Measurements from ENCODE around the gene CFAP210. TPM values are rescaled to one million over a fixed set of nuclear protein-coding genes. Genes with fewer than 3 reads are reported as not detected.
"Not testable (repeated sequence)": the region's sequence is repeated elsewhere in the genome, so short reads cannot be mapped to it uniquely, and the experiment has no call there.

CFAP210 gene
- total RNA-seq, 1 donor from 2014 or later, result 1.4 TPM

- Mint-ChIP-seq H3K27ac (no peak overlapping the region), H3K27me3 (no peaks in the 10 kb centered on the region), H3K4me1 (ENCODE audit: unreplicated experiment) (no peaks in the 10 kb centered on the region), H3K9me3 (peaks cover 6% of the 10 kb centered on the region), H3K36me3 (peaks cover 61% of the 10 kb centered on the region), H3K4me3 (no peak overlapping the region)
- no peak for DNase-seq (ENCODE audit: extremely low spot score, unreplicated experiment)
- no peak for TF ChIP-seq CTCF (conservative IDR thresholded peaks at IDR 0.05)
Observed at GRCh38 chr2:169620509-169620908, 73.7 kb downstream of the CFAP210 start.

- DNase-seq (ENCODE audit: extremely low spot score, unreplicated experiment), result no peak
- H3K9me3 Mint-ChIP-seq, result peaks cover 9% of the 10 kb centered on the region
- no peak for TF ChIP-seq CTCF (conservative IDR thresholded peaks at IDR 0.05)
- H3K27me3 Mint-ChIP-seq, result no peaks in the 10 kb centered on the region
- no peaks in the 10 kb centered on the region for H3K4me1 Mint-ChIP-seq (ENCODE audit: unreplicated experiment)
- H3K36me3 Mint-ChIP-seq, result peaks cover 66% of the 10 kb centered on the region
- H3K27ac Mint-ChIP-seq, result no peak overlapping the region
- no peak overlapping the region for H3K4me3 Mint-ChIP-seq
Observed at GRCh38 chr2:169619946-169620345, 74.3 kb downstream of the CFAP210 start.

- H3K27me3 Mint-ChIP-seq; DNase-seq (ENCODE audit: extremely low spot score, unreplicated experiment); H3K9me3 Mint-ChIP-seq; H3K4me1 Mint-ChIP-seq (ENCODE audit: unreplicated experiment); H3K27ac Mint-ChIP-seq; H3K4me3 Mint-ChIP-seq: not testable (repeated sequence)
- H3K36me3 Mint-ChIP-seq, result peaks cover 66% of the 10 kb centered on the region
Observed at GRCh38 chr2:169615982-169616381, 78.2 kb downstream of the CFAP210 start.

- no peaks in the 10 kb centered on the region for H3K4me1 Mint-ChIP-seq (ENCODE audit: unreplicated experiment)
- H3K27ac Mint-ChIP-seq, result no peak overlapping the region
- H3K27me3 Mint-ChIP-seq, result no peaks in the 10 kb centered on the region
- no peak for DNase-seq (ENCODE audit: extremely low spot score, unreplicated experiment)
- peaks cover 69% of the 10 kb centered on the region for H3K36me3 Mint-ChIP-seq
- H3K9me3 Mint-ChIP-seq, result peaks cover 9% of the 10 kb centered on the region
- no peak overlapping the region for H3K4me3 Mint-ChIP-seq
- no peak for TF ChIP-seq CTCF (conservative IDR thresholded peaks at IDR 0.05)
Observed at GRCh38 chr2:169613876-169614275, 80.3 kb downstream of the CFAP210 start.

GRCh38 chr2:169609264-169609663 lies 84.9 kb downstream of the CFAP210 start:
- Mint-ChIP-seq H3K27ac (no peak overlapping the region), H3K9me3 (no peaks in the 10 kb centered on the region), H3K27me3 (no peaks in the 10 kb centered on the region), H3K36me3 (peaks cover 38% of the 10 kb centered on the region), H3K4me3 (no peak overlapping the region), H3K4me1 (ENCODE audit: unreplicated experiment) (no peaks in the 10 kb centered on the region)
- DNase-seq (ENCODE audit: extremely low spot score, unreplicated experiment), result no peak
- TF ChIP-seq CTCF (conservative IDR thresholded peaks at IDR 0.05), result no peak

- Mint-ChIP-seq H3K27me3 (no peaks in the 10 kb centered on the region), H3K9me3 (no peaks in the 10 kb centered on the region), H3K36me3 (no peaks in the 10 kb centered on the region), H3K4me1 (ENCODE audit: unreplicated experiment) (no peaks in the 10 kb centered on the region), H3K4me3 (no peak overlapping the region), H3K27ac (no peak overlapping the region)
- no peak for TF ChIP-seq CTCF (conservative IDR thresholded peaks at IDR 0.05)
- DNase-seq (ENCODE audit: extremely low spot score, unreplicated experiment), result no peak
Observed at GRCh38 chr2:169599568-169599967, 94.6 kb downstream of the CFAP210 start.

Data from type B pancreatic cell (in vitro differentiated cells).